GM08714 (cell line): ENCODE data around the gene DLST.

ENCODE experiments used
- H3K4me3 ChIP-seq: fragments of 200-500 bp; sonication (Bioruptor generic); 2 replicates; pipeline ENCODE4 v1.5.1; 2014; ENCODE audit warnings: mild to moderate bottlenecking, low read length, inconsistent platforms
- ZNF274 ChIP-seq: IDR thresholded peaks from 2 replicates; pipeline ENCODE4 v1.6.1; 2012; ENCODE audit warnings: mild to moderate bottlenecking, low read depth, low read length

Gene DLST

DNA sequence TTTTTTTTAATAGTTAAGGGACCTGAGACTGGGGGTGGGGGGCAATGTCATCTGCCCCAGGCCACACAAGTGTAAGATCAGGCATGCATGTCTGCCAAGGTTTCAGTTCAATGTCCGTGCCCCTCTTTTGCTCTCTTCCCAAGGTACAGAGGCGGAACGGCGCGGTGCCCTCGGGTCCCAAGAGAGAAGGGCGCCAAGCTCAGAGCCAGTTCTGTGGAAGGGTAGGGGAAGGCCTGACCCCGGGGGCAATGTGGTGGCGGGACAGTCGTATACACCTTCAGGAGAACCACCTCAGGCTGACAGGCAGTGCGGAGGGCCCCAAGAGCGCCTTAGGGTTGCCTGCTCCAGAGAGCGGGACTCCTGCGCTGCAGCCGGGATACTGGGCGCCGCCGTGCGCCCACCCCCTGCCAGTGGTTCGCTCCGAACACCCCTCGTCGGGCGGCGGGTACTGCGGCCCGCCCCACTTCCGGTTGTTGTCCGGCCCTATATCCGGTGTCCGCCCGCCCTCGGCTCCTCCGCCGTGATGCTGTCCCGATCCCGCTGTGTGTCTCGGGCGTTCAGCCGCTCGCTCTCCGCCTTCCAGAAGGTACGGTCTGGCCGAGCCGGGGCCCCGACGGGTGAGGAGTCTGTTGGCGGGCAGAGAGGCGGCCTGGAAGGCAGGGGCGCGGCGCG is at the start of gene DLST:
DLST (plus strand) TSS at position 486 of the 672 bp plus-strand sequence; CDS start at position 524, 38 bp downstream.
- no peak for TF ChIP-seq ZNF274
- peak within 1 kb of the TSS; percentile 97 for H3K4me3 ChIP-seq

DNA sequence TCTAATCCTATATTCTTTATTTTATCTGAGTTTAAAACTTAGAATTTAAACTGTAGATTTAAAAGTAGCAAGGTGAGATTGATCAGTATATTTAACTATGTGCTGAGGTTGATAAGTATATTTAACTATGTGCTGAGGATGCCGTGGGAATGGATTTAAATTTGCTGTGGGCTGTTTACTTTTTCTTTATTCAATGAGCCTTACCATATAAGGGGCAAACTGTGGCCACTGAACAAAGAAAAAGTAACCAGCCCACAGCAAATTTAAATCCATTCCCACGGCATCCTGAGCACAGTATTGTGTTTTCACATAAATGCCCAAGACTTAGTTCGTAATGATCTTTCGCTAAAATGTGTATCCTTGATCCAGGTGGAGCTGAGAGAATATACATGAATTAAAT is 48.9 kb upstream of the DLST start:
- TF ChIP-seq ZNF274 = no peak
- no peak overlapping the region for H3K4me3 ChIP-seq

DNA sequence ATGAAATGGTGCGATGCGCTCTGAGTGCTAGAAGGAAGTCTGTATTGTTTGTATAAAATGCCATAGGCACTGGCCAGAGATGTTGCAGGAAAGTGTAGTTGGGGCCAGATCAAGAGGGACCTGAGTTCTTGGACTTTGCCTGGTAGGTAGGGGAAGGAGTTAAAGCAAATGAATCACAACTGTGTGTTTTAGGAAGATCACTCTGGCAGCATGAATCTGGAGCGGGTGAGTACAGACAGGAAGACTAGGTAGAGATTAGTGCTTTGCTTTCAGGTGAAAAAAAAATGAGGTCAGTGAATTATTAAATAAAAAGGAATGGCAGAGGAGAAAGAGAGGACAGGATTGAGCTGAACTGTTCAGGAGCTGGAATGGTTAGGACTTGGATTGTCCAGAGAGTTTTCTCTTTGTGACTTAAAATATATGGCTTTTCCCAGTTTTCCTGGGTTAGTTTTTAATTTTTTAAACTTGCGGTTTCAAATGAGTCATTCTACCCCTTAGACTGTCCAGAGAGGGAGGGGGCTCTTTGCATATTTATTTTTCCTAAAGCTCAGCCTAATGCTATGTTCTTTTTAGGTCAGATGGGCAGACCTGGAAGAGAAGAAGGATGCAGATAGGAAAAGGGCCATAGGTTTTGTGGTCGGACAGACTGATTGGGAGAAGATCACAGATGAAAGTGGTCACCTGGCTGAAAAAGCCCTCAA is 46.9 kb upstream of the DLST start:
- no peak overlapping the region for H3K4me3 ChIP-seq
- no peak for TF ChIP-seq ZNF274

DNA sequence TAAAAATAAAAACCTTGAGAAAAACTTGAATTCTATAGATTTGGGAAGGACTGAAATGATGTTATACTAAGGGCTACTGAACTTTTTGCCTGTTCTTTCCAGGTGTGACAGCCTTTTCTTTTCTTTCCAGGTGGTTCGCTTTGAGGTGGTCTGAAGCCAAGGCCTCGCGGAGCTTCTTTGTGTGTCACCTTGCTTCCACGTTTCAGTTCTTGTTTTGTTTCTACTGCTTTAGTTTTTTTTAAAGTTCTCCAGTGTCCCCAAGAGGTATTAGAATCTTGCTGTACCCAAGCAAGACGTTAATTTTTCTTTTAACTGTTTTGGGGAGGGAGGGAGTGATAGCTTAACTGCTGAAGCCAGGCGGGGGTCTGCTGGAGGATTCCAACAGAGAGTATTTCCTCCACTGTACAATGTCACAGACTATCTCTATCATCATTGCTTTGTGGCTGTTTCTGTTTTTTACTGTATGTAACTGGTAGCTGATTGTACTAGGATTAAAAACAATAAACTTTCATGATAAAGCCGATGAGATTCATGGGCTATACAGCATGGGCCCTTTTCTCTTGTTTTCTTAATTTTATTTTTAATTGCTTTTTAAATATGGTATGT is 46.0 kb upstream of the DLST start:
- H3K4me3 ChIP-seq = no peak overlapping the region
- no peak for TF ChIP-seq ZNF274

- TF ChIP-seq ZNF274 = no peak
- no peak overlapping the region for H3K4me3 ChIP-seq
These were observed 45.3 kb upstream of the DLST start for GRCh38 chr14:74836251-74836960.

DNA sequence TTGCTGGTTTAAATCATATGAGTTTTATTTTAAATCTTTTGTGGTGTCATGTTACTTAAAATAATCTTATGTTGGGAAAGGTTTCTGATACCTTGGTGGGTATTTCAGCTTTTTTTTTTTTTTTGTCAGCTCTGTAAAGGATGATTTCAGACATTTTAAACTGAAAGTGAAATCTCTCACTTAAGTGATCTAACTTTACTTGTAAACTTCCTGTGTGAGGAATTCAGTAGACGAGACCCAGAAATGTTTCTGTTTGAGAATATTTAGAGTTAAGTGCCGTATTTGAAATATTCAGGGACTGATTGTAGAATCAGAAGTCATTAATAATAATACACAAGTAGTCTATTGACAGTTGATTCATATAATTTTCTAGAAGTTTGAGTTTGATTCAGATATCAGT is 43.5 kb upstream of the DLST start:
- TF ChIP-seq ZNF274 = no peak
- no peak overlapping the region for H3K4me3 ChIP-seq

GRCh38 chr14:74840603-74841030 is 41.1 kb upstream of the DLST start:
- peak overlapping the region; percentile 2; the same call in 1 of the 2 replicates for H3K4me3 ChIP-seq
- TF ChIP-seq ZNF274 = no peak

DNA sequence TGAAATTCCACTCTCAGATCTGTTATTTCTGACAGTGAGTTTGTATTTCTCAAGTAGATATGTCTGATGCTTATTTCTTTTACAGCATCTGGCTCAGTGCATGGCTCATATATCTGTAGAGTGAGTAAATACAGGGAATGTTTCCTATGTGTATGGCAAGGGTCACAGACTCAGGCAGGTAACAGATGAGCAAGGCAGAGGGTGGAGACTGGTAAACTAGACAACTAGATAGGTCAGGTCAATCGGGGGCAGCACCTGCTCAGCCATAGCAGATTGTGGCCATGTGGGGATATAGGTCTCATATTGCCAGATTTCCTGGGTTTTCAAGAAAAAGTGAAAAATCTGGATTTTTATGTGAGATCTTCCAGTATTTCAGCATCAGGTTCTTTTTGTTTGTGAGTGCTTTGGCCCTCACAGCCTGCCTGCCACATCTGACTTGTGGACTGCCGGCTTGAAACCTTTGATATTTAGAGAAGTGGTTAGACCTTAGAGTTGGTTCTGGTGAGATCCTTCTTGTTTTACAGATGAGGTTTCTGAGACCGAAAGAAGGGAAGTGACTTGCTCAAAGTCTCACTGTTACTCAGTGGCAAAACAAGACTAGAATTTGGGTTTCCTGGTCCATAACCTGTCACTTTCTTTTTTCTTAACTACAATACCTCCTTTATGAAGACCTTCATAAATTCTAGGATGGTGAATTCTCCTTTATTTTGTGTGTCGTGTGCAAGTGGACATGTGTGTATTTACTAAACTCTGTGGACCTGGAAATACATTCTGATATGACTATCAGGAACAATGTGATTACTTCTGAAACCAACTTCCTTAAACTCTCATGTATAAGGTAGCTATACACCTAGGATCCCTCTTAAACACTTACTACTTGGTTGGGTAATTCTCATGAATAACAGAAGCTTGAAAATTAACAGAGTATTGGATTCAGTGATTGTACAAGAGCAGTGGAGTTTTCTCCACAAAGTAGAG is 40.2 kb upstream of the DLST start:
- peak overlapping the region; percentile 49; the same call in 1 of the 2 replicates for H3K4me3 ChIP-seq
- TF ChIP-seq ZNF274 = no peak

DNA sequence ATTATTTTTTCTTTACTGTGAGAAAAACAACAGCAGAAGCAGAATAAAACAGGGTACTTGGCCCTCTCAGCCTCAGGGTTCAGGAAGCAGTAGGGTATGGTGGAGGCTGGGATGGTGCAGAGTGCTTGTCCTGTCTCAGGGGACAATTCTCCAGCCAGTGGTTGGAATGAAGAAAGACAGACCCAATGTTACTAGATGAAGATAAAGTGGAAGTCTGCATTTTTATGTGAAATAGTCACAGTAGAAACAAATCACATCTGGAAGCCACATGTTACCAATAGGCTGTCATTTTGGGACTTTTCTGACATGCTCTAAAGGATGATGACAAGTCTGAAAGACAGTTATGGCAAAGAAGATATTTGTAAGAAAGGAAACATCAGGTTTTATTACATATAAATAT is 38.1 kb upstream of the DLST start:
- no peak for TF ChIP-seq ZNF274
- no peak overlapping the region for H3K4me3 ChIP-seq

DNA sequence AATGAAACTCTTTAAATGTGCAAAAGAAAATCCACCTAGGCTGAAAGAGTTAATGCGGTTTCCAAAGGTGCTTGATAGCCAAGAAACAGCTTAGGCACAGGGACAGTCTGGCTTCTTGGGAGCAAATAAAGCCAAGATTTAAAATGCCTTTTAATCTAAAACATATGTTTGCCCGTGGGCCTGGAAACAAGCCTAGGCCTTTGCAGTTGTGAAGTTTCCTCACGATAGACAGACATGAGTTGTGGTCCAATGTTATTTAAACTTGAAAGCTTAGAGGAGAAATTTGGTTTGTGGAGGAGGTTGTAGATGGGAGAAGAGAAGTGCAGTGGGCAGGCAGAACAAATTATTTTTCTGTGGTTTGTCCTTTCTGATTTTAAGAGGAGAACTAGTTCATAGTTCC is 35.5 kb upstream of the DLST start:
- TF ChIP-seq ZNF274 = no peak
- H3K4me3 ChIP-seq = no peak overlapping the region

GRCh38 chr14:74846968-74847665 is 34.6 kb upstream of the DLST start:
- no peak overlapping the region for H3K4me3 ChIP-seq
- TF ChIP-seq ZNF274 = no peak

DNA sequence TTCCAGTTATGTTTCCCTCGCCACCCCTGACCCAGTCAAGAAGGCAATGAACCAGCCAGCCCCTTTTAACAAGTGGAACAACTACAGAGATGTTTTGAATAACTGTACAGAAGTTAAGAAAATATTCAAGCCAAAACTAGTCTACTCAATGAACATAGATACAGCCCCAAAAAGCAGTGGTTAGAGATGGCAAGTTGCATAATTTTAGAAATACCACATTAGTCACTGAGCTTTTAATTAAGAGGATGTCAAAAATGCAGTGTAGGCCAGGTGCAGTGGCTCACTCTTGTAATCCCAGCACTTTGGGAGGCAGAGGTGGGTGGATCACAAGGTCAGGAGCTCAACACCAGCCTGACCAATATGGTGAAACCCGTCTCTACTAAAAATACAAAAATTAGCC is 32.9 kb upstream of the DLST start:
- no peak for TF ChIP-seq ZNF274
- no peak overlapping the region for H3K4me3 ChIP-seq
